ENCODE results near the gene SCAPER.

- TF ChIP-seq, protein P1, sequence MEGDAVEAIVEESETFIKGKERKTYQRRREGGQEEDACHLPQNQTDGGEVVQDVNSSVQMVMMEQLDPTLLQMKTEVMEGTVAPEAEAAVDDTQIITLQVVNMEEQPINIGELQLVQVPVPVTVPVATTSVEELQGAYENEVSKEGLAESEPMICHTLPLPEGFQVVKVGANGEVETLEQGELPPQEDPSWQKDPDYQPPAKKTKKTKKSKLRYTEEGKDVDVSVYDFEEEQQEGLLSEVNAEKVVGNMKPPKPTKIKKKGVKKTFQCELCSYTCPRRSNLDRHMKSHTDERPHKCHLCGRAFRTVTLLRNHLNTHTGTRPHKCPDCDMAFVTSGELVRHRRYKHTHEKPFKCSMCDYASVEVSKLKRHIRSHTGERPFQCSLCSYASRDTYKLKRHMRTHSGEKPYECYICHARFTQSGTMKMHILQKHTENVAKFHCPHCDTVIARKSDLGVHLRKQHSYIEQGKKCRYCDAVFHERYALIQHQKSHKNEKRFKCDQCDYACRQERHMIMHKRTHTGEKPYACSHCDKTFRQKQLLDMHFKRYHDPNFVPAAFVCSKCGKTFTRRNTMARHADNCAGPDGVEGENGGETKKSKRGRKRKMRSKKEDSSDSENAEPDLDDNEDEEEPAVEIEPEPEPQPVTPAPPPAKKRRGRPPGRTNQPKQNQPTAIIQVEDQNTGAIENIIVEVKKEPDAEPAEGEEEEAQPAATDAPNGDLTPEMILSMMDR (tag by site-specific recombination; IDR thresholded peaks at IDR 0.05): no peak
- no peak for TF ChIP-seq ZBTB11 (tag by site-specific recombination; conservative IDR thresholded peaks at IDR 0.05; ENCODE audit: low read depth)
- TF ChIP-seq ZBTB48 (tag by site-specific recombination; IDR thresholded peaks at IDR 0.05): no peak
- no peak for TF ChIP-seq ZNF777 (tag by site-specific recombination; IDR thresholded peaks at IDR 0.05; ENCODE audit: borderline replicate concordance)
- TF ChIP-seq ZNF146 (tag by site-specific recombination; IDR thresholded peaks at IDR 0.05): no peak
- TF ChIP-seq ZBTB17 (tag by site-specific recombination; IDR thresholded peaks at IDR 0.05): no peak
Observed at GRCh38 chr15:76377751-76378150, 527.4 kb downstream of the SCAPER start.

All from HEK293 (cell line).